LNCAP (cell line): Measurements from ENCODE around the gene CLDN10.

Experiments
- TF ChIP-seq, protein P1 (sequence below): fragments of 450-650 bp; IDR thresholded peaks from 2 replicates; pipeline ENCODE4 v1.5.1; 2017; ENCODE audit warnings: mild to moderate bottlenecking

CLDN10 gene

DNA sequence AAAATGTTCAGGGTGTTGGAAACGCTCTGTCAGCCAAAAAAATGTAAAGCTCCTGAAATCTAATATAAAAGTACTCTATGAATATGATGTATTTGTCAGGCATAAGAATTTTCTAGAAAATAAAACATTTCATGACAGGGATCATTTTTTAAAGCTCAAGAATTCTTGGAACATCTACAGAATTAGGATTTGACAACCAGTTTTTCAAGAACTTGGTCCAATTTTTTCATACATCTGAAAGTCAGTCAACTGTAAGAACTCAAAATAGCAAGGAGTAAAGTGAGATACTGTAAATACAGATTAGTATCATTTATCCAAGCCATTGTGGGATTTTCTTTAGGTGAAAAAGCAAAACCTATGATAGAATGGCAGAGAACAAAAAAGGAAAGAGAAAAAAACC lies 41.6 kb upstream of the CLDN10 start:
- TF ChIP-seq, protein P1, sequence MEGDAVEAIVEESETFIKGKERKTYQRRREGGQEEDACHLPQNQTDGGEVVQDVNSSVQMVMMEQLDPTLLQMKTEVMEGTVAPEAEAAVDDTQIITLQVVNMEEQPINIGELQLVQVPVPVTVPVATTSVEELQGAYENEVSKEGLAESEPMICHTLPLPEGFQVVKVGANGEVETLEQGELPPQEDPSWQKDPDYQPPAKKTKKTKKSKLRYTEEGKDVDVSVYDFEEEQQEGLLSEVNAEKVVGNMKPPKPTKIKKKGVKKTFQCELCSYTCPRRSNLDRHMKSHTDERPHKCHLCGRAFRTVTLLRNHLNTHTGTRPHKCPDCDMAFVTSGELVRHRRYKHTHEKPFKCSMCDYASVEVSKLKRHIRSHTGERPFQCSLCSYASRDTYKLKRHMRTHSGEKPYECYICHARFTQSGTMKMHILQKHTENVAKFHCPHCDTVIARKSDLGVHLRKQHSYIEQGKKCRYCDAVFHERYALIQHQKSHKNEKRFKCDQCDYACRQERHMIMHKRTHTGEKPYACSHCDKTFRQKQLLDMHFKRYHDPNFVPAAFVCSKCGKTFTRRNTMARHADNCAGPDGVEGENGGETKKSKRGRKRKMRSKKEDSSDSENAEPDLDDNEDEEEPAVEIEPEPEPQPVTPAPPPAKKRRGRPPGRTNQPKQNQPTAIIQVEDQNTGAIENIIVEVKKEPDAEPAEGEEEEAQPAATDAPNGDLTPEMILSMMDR: no peak

GRCh38 chr13:95512424-95512823 lies 40.1 kb upstream of the CLDN10 start:
- TF ChIP-seq, protein P1: no peak

- TF ChIP-seq, protein P1: no peak
Measured at GRCh38 chr13:95512957-95513356, 39.6 kb upstream of the CLDN10 start.

DNA sequence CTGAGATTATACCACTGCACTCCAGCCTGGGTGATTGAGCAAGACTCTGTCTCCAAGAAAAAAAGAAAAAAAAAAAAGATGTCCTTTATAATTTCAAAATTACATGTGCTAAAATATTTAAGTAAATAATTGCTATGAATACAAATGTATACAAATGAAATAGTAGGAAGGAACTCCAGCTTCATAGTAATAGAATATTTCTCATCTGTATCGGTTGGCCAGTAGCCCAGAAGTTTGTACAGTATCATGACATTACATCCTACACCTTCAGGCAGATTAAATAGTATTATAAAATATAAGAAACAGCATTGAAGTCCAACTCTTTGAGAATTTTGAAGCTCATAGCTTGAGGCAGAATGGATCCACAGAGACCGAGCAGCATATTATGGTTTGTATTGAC lies 36.5 kb upstream of the CLDN10 start:
- TF ChIP-seq, protein P1: no peak

DNA sequence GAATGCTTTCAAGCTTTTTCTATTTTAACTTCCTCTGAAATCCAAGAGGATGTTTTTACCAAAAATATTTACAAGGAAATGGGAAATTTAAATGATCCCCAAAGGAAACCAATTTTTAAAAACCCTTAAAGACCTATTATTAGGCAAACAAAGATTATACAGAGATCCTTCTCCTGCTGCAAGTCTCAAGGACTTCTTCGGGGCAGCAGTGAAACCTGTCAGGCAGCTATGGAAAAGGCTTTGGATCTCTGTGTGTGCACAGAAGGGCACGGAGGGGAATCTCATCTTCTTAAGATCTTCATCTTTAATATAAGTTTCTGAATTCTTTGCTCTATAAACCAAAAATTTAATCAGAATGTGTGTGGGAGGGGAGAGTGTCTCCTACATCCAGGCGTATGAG lies 36.0 kb upstream of the CLDN10 start:
- TF ChIP-seq, protein P1: no peak

DNA sequence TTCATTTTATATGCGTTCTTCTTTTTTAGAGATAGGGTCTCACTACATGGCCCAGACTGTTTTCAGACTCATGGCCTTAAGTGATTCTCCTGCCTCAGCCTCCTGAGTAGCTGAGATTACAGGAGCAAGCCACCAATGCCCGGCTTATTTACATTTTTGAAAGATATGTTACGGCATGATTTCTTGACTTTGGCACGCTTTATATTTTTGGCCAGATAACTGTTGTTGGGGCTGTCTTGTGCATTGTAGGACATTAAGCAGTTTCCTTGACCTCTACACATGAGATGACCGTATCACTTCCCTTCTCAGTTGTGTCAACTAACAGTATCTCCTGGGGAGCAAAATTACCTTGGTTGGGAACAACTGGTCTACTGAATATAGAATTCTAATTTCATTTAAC lies 28.9 kb upstream of the CLDN10 start:
- TF ChIP-seq, protein P1: no peak

DNA sequence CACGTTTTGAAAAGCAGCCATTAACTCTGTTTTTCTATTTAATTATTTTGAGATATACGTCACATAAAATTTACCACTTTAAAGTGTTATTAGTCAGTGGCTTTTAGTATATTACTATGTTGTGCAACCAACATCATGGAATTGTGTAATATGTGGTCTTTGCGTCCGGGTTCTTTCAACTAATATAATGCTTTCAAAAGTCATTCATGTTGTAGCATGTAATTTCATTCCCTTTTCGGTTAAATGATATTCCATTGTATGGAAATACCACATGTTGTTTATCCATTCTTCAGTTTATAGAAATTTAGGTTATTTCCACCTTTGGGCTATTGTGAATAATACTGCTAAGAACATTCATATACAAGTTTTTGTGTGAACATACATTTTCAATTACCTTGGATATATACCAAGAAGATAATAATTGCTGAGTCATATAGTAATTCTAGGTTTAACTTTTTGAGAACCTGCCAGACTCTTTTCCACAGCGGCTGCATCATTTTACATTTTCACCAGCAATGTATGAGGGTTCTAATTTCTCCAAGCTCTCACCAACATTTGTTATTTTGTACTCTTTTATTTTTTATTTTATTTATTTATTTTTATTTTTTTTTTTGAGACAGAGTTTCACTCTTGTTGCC lies 28.1 kb upstream of the CLDN10 start:
- TF ChIP-seq, protein P1: no peak

GRCh38 chr13:95527955-95528354 lies 24.6 kb upstream of the CLDN10 start:
- TF ChIP-seq, protein P1: no peak
